Bronchial epithelial cell (primary cell): ENCODE data around the gene TMEM41B. TPM values are rescaled to one million over a fixed set of nuclear protein-coding genes. Genes with fewer than 3 reads are reported as not detected.
A peak's percentile ranks its signal among the peaks of the same experiment; 100 is the strongest.
"Not testable (repeated sequence)": the region's sequence is repeated elsewhere in the genome, so short reads cannot be mapped to it uniquely, and the experiment has no call there.

Source experiments
- DNase-seq: peaks from one replicate; pipeline ENCODE4 v3.0.0-alpha.2; 2010; ENCODE audit warnings: low read depth
- FAIRE-seq: peaks from 2 replicates; lab custom pipeline; 2011; peaks lifted over from hg19 to GRCh38; lab: Jason Lieb, UNC
- H3K27me3 ChIP-seq: 2 replicates; pipeline ENCODE4 v1.5.1; 2011; ENCODE audit warnings: low read length; ENCODE audit not compliant: control insufficient read depth, insufficient read depth
- H3K36me3 ChIP-seq: 2 replicates; pipeline ENCODE4 v1.5.1; 2011; ENCODE audit warnings: low read length; ENCODE audit not compliant: control insufficient read depth, insufficient read depth
- H3K4me3 ChIP-seq: 2 replicates; pipeline ENCODE4 v1.5.1; 2011; ENCODE audit warnings: mild to moderate bottlenecking, low read depth, low read length, control low read depth
- total RNA-seq: library from RNA; depleted of rRNA; stranded (reverse); fragments of >200 nt; gene quantifications from 2 replicates; pipeline ENCODE4 v1.2.1, GENCODE V29; 2014
- TF ChIP-seq, protein P1 (sequence below): IDR thresholded peaks from 2 replicates; pipeline ENCODE4 v1.5.1; 2011; ENCODE audit warnings: mild to moderate bottlenecking, moderate library complexity, low read length, control low read depth, inconsistent platforms; ENCODE audit not compliant: insufficient read depth, severe bottlenecking

TMEM41B gene
- total RNA-seq, 1 donor from 2014 or later: 49.2 TPM

- DNase-seq: peak; percentile 51
- H3K27me3 ChIP-seq: no peaks in the 10 kb centered on the region
- no peak for FAIRE-seq
- no peak overlapping the region for H3K4me3 ChIP-seq
- TF ChIP-seq, protein P1, sequence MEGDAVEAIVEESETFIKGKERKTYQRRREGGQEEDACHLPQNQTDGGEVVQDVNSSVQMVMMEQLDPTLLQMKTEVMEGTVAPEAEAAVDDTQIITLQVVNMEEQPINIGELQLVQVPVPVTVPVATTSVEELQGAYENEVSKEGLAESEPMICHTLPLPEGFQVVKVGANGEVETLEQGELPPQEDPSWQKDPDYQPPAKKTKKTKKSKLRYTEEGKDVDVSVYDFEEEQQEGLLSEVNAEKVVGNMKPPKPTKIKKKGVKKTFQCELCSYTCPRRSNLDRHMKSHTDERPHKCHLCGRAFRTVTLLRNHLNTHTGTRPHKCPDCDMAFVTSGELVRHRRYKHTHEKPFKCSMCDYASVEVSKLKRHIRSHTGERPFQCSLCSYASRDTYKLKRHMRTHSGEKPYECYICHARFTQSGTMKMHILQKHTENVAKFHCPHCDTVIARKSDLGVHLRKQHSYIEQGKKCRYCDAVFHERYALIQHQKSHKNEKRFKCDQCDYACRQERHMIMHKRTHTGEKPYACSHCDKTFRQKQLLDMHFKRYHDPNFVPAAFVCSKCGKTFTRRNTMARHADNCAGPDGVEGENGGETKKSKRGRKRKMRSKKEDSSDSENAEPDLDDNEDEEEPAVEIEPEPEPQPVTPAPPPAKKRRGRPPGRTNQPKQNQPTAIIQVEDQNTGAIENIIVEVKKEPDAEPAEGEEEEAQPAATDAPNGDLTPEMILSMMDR: no peak
- no peaks in the 10 kb centered on the region for H3K36me3 ChIP-seq
Measured at GRCh38 chr11:9320047-9320446, 5.7 kb upstream of the TMEM41B start.

DNA sequence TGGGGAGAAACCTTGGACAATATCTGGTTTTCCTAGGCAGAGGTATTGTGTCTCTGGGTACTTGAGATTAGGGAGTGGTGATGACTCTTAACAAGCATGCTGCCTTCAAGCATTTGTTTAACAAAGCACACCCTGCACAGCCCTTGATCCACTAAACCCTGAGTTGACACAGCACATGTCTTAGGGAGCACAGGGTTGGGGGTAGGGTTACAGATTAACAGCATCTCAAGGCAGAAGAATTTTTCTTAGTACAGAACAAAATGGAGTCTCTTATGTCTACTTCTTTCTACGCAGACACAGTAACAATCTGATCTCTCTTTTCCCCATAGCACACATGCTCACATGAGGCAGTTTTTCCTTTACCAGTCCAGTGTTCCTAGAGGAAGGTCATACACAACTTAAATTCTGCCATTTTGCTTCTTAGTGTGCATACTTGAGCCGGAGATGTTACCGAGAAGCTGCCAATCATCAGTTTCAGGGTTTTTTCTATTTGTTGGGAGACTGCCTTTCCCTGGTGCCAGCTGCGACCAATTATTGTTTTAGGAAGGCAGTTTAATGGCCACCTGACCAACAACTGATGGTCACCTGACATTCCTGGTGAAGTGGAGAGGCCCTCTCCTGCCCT, 5.1 kb upstream of the TMEM41B start:
- not testable (repeated sequence) for H3K4me3 ChIP-seq, H3K27me3 ChIP-seq, H3K36me3 ChIP-seq, FAIRE-seq
- DNase-seq: peak; percentile 41

- H3K27me3 ChIP-seq, H3K36me3 ChIP-seq, DNase-seq, H3K4me3 ChIP-seq, FAIRE-seq: not testable (repeated sequence)
Measured at GRCh38 chr11:9318442-9319376, 4.3 kb upstream of the TMEM41B start.

GRCh38 chr11:9316334-9316733, 1.9 kb upstream of the TMEM41B start:
- FAIRE-seq (no peak), DNase-seq (no peak)
- Histone ChIP-seq H3K36me3 (no peaks in the 10 kb centered on the region), H3K27me3 (no peaks in the 10 kb centered on the region), H3K4me3 (no peak overlapping the region)
- TF ChIP-seq, protein P1: no peak

DNA sequence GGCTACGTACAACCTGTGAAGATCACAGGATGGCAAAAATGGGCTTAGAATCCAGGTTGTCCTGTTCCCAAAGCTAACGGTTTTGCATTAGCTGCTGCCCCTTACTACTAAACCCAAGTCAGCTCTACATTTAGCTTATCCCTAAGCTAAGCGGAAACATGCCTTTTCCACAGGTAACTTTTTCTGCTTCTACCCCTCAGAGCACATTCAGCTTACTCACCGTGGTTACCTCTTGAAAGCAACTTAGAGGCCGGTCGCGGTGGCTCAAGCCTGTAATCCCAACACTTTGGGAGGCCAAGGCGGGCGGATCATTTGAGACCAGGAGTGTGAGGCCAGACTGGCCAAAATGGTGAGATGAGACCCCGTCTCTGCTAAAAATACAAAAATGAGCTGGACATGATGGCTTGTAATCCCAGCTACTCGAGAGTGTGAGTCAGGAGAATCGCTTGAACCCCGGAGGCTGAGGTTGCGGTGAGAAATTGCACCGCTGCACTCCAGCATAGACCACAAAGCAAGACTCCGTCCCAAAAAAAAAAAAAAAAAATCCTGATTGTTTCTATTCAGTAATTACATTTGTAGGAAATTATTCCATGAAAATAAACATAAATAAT, 790 bp upstream of the TMEM41B start:
- DNase-seq: no peak
- no peak for FAIRE-seq
- TF ChIP-seq, protein P1: no peak
- Histone ChIP-seq H3K4me3 (peak overlapping the region; percentile 98), H3K36me3 (no peaks in the 10 kb centered on the region), H3K27me3 (no peaks in the 10 kb centered on the region)

GRCh38 chr11:9313648-9314290, 624 bp downstream of the TMEM41B start:
- no peaks in the 10 kb centered on the region for H3K36me3 ChIP-seq
- TF ChIP-seq, protein P1: no peak
- no peaks in the 10 kb centered on the region for H3K27me3 ChIP-seq
- DNase-seq (peak; percentile 39), FAIRE-seq (no peak)
- peak overlapping the region; percentile 98 for H3K4me3 ChIP-seq
